GM19193 (cell line): ENCODE measurements around the gene PTPN3.

Experiments used
- POLR2A ChIP-seq: IDR thresholded peaks from 4 replicates; pipeline ENCODE4 v1.6.1; 2011; ENCODE audit not compliant: insufficient read depth, insufficient read length; ENCODE audit errors: extremely low read depth

PTPN3 gene

GRCh38 chr9:109409773-109410397 lies 88.2 kb downstream of the PTPN3 start:
- TF ChIP-seq POLR2A = no peak

GRCh38 chr9:109408759-109409462 lies 89.2 kb downstream of the PTPN3 start:
- no peak for TF ChIP-seq POLR2A

- no peak for TF ChIP-seq POLR2A
Observed at GRCh38 chr9:109403766-109404320, 94.3 kb downstream of the PTPN3 start.

- no peak for TF ChIP-seq POLR2A
Observed at GRCh38 chr9:109403116-109403515, 95.0 kb downstream of the PTPN3 start.

GRCh38 chr9:109401990-109402318 lies 96.2 kb downstream of the PTPN3 start:
- TF ChIP-seq POLR2A = no peak

- no peak for TF ChIP-seq POLR2A
Observed at GRCh38 chr9:109401169-109401989, 96.7 kb downstream of the PTPN3 start.

- TF ChIP-seq POLR2A = no peak
Observed at GRCh38 chr9:109399258-109399767, 98.8 kb downstream of the PTPN3 start.

- TF ChIP-seq POLR2A = no peak
Observed at GRCh38 chr9:109391176-109391575, 106.9 kb downstream of the PTPN3 start.

GRCh38 chr9:109387856-109388255 lies 110.3 kb downstream of the PTPN3 start:
- TF ChIP-seq POLR2A = no peak

- no peak for TF ChIP-seq POLR2A
Observed at GRCh38 chr9:109387206-109387605, 110.9 kb downstream of the PTPN3 start.

- TF ChIP-seq POLR2A = no peak
Observed at GRCh38 chr9:109385499-109385898, 112.6 kb downstream of the PTPN3 start.

- TF ChIP-seq POLR2A = no peak
Observed at GRCh38 chr9:109383947-109384346, 114.2 kb downstream of the PTPN3 start.

GRCh38 chr9:109383356-109383755 lies 114.8 kb downstream of the PTPN3 start:
- TF ChIP-seq POLR2A = no peak

GRCh38 chr9:109382585-109382984 lies 115.5 kb downstream of the PTPN3 start:
- TF ChIP-seq POLR2A = no peak

GRCh38 chr9:109382182-109382581 lies 115.9 kb downstream of the PTPN3 start:
- TF ChIP-seq POLR2A = no peak
